CD4-positive, alpha-beta T cell (primary cell): ENCODE measurements around the gene ZPBP. TPM values are rescaled to one million over a fixed set of nuclear protein-coding genes. Genes with fewer than 3 reads are reported as not detected.
A peak's percentile ranks its signal among the peaks of the same experiment; 100 is the strongest.

Source experiments
- ATAC-seq: fragments of 200-7000 bp; cut with Tn5 transposase; one replicate; pipeline ENCODE4 v1.10.0; 2022; ENCODE audit warnings: mild to moderate bottlenecking; ENCODE audit not compliant: poor library complexity
- CTCF ChIA-PET: fragments of 350-600 bp; sonication (Branson Sonifier 250); formaldehyde crosslinking; loops from one replicate; lab custom pipeline; 2021; ENCODE audit warnings: antibody characterized with exemption, inconsistent platforms; lab: Charles Lee
- POLR2A ChIA-PET: fragments of 350-600 bp; sonication (Branson Sonifier 250); formaldehyde crosslinking; loops from one replicate; lab custom pipeline; 2021; ENCODE audit warnings: antibody characterized with exemption, inconsistent platforms; lab: Charles Lee
- DNase-seq, 14 experiments: peaks; one replicate each; pipeline ENCODE4 v3.0.0-alpha.2; 2013 to 2020; ENCODE audit warnings: mixed read lengths in 2 of 14
- H3K27ac ChIP-seq, 2 donors: one replicate each; pipeline versions ENCODE4 v1.5.1 to v1.7.0; 2013; ENCODE audit warnings: low read length in 2 of 2, low read depth in 1 of 2, mild to moderate bottlenecking in 1 of 2
- H3K27me3 ChIP-seq, 2 experiments: 1 replicate in 1 of 2; 2 replicates in 1 of 2; pipeline versions ENCODE4 v1.6.1 to v1.7.0; 2013; ENCODE audit warnings: low read length in 2 of 2, control low read depth in 1 of 2, mild to moderate bottlenecking in 1 of 2, moderate library complexity in 1 of 2; ENCODE audit not compliant: insufficient read depth in 2 of 2, control insufficient read depth in 1 of 2
- H3K36me3 ChIP-seq: one replicate; pipeline ENCODE4 v1.6.1; 2013; ENCODE audit warnings: low read length, control low read depth; ENCODE audit not compliant: insufficient read depth
- H3K4me1 ChIP-seq: one replicate; pipeline ENCODE4 v1.6.1; 2013; ENCODE audit warnings: low read length, control low read depth; ENCODE audit not compliant: insufficient read depth
- H3K4me3 ChIP-seq: one replicate; pipeline ENCODE4 v1.5.1; 2013; ENCODE audit warnings: mild to moderate bottlenecking, low read length, moderate library complexity
- H3K9me3 ChIP-seq, 2 experiments: 1 replicate in 1 of 2; 2 replicates in 1 of 2; pipeline versions ENCODE4 v1.6.1 to v1.7.0; 2013; ENCODE audit warnings: low read length in 2 of 2, mild to moderate bottlenecking in 2 of 2, control low read depth in 1 of 2, moderate library complexity in 1 of 2; ENCODE audit not compliant: control insufficient read depth in 1 of 2, insufficient read depth in 1 of 2
- H3K27ac Mint-ChIP-seq: one replicate; pipeline ENCODE4 v1.8.0; 2020; ENCODE audit warnings: mixed read lengths
- H3K27me3 Mint-ChIP-seq: one replicate; pipeline ENCODE4 v1.8.0; 2021; ENCODE audit warnings: mixed read lengths
- H3K36me3 Mint-ChIP-seq: one replicate; pipeline ENCODE4 v1.8.0; 2021; ENCODE audit warnings: low read depth, mixed read lengths
- H3K4me1 Mint-ChIP-seq: one replicate; pipeline ENCODE4 v1.8.0; 2021; ENCODE audit warnings: low read depth, mixed read lengths
- H3K4me3 Mint-ChIP-seq: one replicate; pipeline ENCODE4 v1.8.0; 2020; ENCODE audit warnings: mild to moderate bottlenecking, mixed read lengths
- H3K9me3 Mint-ChIP-seq: one replicate; pipeline ENCODE4 v1.8.0; 2020; ENCODE audit warnings: mixed read lengths
- CTCF ChIP-seq: fragments of 200-600 bp; IDR thresholded peaks from one replicate; pipeline ENCODE4 v1.8.0; 2022; ENCODE audit warnings: antibody characterized with exemption, mild to moderate bottlenecking
- intact Hi-C, 2 experiments: fragments of 100-400 bp; cut with DNase I in 1 of 2; cut with micrococcal nuclease in 1 of 2; formaldehyde crosslinking; loops; one replicate each; pipeline versions ENCODE4 v1.15.1 to v1.9.0; 2023 to 2025; cut with DNase I, micrococcal nuclease
- total RNA-seq, 174 experiments: library from RNA in 2 of 174; stranded (reverse) in 2 of 174; gene quantifications; one replicate each; pipeline ENCODE4 v1.2.3 and lab custom pipeline; 2021 to 2026

The ZPBP gene
- total RNA-seq, 2 experiments from 2014 or later = not detected

GRCh38 chr7:50125766-50126165 is 32.7 kb upstream of the ZPBP start:
- H3K27me3 Mint-ChIP-seq = no peaks in the 10 kb centered on the region
- no peaks in the 10 kb centered on the region for H3K9me3 Mint-ChIP-seq

DNA sequence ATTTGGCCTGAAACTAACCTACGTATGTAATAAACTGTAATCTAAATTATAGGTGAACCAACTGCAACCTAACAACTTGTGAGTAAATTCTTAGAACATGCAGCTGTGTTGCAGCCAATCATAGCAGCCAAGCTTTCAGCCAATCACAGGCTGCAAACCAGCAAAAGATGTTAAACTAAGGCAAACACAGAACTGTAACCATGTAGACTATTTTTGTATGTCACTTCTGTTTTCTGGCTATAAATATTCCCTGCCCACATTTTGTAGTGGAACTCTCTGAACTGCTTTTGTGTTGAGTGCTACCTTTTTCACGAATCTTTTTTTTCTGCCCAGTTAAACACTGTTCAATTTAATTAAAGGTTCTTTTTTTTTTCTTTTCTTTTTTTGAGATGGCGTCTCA is 28.2 kb upstream of the ZPBP start:
- no peaks in the 10 kb centered on the region for H3K36me3 Mint-ChIP-seq
- CTCF ChIA-PET = no interaction called here

More at GRCh38 chr7:50125766-50126165, 32.7 kb upstream of the ZPBP start:
- no peaks in the 10 kb centered on the region for H3K4me1 ChIP-seq
- Mint-ChIP-seq H3K36me3 (no peaks in the 10 kb centered on the region), H3K4me3 (no peak overlapping the region), H3K4me1 (no peaks in the 10 kb centered on the region), H3K27ac (no peak overlapping the region)
- no peaks in the 10 kb centered on the region for H3K36me3 ChIP-seq
- ChIA-PET POLR2A (interaction anchor here (0.6 kb wide), 1 partner anchor 17 kb away, joined by 3 read pairs; no protein-coding TSS in a partner anchor), CTCF (no interaction called here)
- no peaks in the 10 kb centered on the region for H3K27me3 ChIP-seq
- intact Hi-C loops = no loop called here
- no peak overlapping the region for H3K27ac ChIP-seq
- DNase-seq (no peak), ATAC-seq (no peak)
- no peaks in the 10 kb centered on the region for H3K9me3 ChIP-seq
- TF ChIP-seq CTCF = no peak
- no peak overlapping the region for H3K4me3 ChIP-seq

DNA sequence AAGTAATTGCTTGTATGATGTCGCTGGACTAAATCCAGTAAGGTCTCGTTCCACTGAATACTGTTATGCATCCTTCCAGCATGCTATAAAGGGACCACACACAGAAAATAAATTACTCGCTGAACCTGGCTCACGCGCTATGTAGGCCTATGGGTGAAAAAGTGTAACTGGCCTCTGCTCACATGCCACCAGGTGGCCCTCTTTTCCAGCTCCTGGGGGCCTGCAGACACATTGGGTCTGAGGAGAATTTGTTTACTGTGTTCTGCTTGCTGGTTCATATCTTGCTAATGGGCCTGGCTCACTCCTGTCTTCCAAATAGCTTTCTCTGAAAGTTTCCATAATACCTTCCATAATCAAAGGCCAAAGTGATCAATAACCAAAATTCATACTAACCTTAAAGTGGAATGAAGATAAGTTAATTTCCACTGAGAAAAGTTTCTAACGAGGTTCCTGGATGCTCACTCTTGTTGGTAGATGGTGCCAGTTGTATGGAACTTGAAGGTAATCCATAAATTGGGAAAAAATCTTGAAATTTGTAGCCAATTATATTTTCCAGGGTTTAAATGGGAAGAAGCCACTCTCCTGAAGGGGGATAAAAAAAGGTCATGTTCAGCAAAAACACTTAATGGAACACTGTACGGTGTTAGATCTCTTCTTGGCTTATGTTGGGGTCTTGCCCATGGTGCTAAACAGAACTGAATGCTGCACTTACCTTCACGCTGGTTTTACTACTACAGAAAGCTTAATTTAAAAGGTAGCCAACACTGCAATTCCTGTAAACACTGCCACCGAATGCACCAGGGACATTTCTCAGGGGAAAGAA is 27.0 kb upstream of the ZPBP start:
- no peak for TF ChIP-seq CTCF
- H3K27me3 Mint-ChIP-seq = no peaks in the 10 kb centered on the region
- no peaks in the 10 kb centered on the region for H3K4me1 Mint-ChIP-seq
- Histone ChIP-seq H3K36me3 (no peaks in the 10 kb centered on the region), H3K4me1 (no peaks in the 10 kb centered on the region), H3K9me3 (no peaks in the 10 kb centered on the region), H3K27me3 (no peaks in the 10 kb centered on the region), H3K4me3 (no peak overlapping the region), H3K27ac (no peak overlapping the region)
- H3K9me3 Mint-ChIP-seq = no peaks in the 10 kb centered on the region
- H3K4me3 Mint-ChIP-seq = no peak overlapping the region
- ChIA-PET CTCF (interaction anchor here (0.6 kb wide), 1 partner anchor 13 kb away, joined by 3 read pairs; no protein-coding TSS in a partner anchor), POLR2A (no interaction called here)
- H3K27ac Mint-ChIP-seq = no peak overlapping the region
- peak in 12 of 14 experiments; percentile 1 to 57 (median 24) for DNase-seq
- H3K36me3 Mint-ChIP-seq = no peaks in the 10 kb centered on the region
- peak; percentile 58 for ATAC-seq
- intact Hi-C loops = no loop called here

More for the DNA sequence above, 28.2 kb upstream of the ZPBP start:
- H3K27ac Mint-ChIP-seq = no peak overlapping the region
- intact Hi-C loops = no loop called here
- H3K4me3 Mint-ChIP-seq = no peak overlapping the region
- H3K9me3 ChIP-seq = no peaks in the 10 kb centered on the region
- no peaks in the 10 kb centered on the region for H3K4me1 Mint-ChIP-seq
- H3K27me3 ChIP-seq = no peaks in the 10 kb centered on the region
- no peak for TF ChIP-seq CTCF
- H3K27me3 Mint-ChIP-seq = no peaks in the 10 kb centered on the region
- no peak overlapping the region for H3K4me3 ChIP-seq
- no peaks in the 10 kb centered on the region for H3K9me3 Mint-ChIP-seq
- no peaks in the 10 kb centered on the region for H3K36me3 ChIP-seq
- POLR2A ChIA-PET = no interaction called here
- ATAC-seq = no peak
- DNase-seq = no peak
- H3K27ac ChIP-seq = no peak overlapping the region
- no peaks in the 10 kb centered on the region for H3K4me1 ChIP-seq
